GM12878 (cell line): ENCODE data around the gene LITAF. TPM values are rescaled to one million over a fixed set of nuclear protein-coding genes. Genes with fewer than 3 reads are reported as not detected.

Source experiments
- ATAC-seq: fragments of 200-7000 bp; cut with Tn5 transposase; 3 replicates; pipeline ENCODE4 v1.9.1; 2020; ENCODE audit warnings: mild to moderate bottlenecking, moderate library complexity
- BruUV-seq: library from RNA; stranded (reverse); fragments of 400-500 nt; replicated peaks from 2 replicates; lab custom pipeline; 2021; lab: Mats Ljungman, UMichigan
- CTCF ChIA-PET: fragments of 300-600 bp; sonication (Branson Sonifier 250); formaldehyde crosslinking; extraction: SDS; loops from one replicate; lab custom pipeline; 2021; ENCODE audit warnings: inconsistent platforms; lab: Yijun Ruan, JAX
- POLR2A ChIA-PET: fragments of 350-600 bp; formaldehyde crosslinking; extraction: SDS; loops from one replicate; lab custom pipeline; 2021; ENCODE audit warnings: inconsistent platforms; lab: Charles Lee
- RAD21 ChIA-PET: fragments of 300-600 bp; sonication (Branson Sonifier 250); formaldehyde crosslinking; loops from one replicate; lab custom pipeline; 2023; ENCODE audit warnings: antibody characterized with exemption; ENCODE audit not compliant: unreplicated experiment; lab: Charles Lee
- SMC1A ChIA-PET: fragments of 300-600 bp; sonication (Branson Sonifier 250); formaldehyde crosslinking; loops from one replicate; lab custom pipeline; 2023; ENCODE audit not compliant: unreplicated experiment, uncharacterized antibody; lab: Charles Lee
- DNase-seq: peaks from one replicate; pipeline ENCODE4 v3.0.0-alpha.2; 2011; ENCODE audit warnings: low read depth, low spot score
- FAIRE-seq: peaks from 3 replicates; lab custom pipeline; 2011; peaks lifted over from hg19 to GRCh38; lab: Jason Lieb, UNC
- H2AFZ ChIP-seq: 2 replicates; pipeline ENCODE4 v1.6.0; 2011; ENCODE audit warnings: low read depth, low read length, control low read depth; ENCODE audit not compliant: control insufficient read depth
- H3K27ac ChIP-seq: 2 replicates; pipeline ENCODE4 v1.5.1; 2011; ENCODE audit warnings: control low read depth; ENCODE audit not compliant: control insufficient read depth, insufficient read depth
- H3K27me3 ChIP-seq, 2 experiments: replicated peaks in 1 of 2; 2 replicates each; pipeline versions ENCODE4 v1.6.0 to v1.6.1; 2011; ENCODE audit warnings: low read length in 1 of 2; ENCODE audit not compliant: control insufficient read depth in 2 of 2, insufficient read depth in 2 of 2
- H3K36me3 ChIP-seq, 2 experiments: 2 replicates each; pipeline ENCODE4 v1.5.1; 2011; ENCODE audit warnings: low read length in 1 of 2; ENCODE audit not compliant: control insufficient read depth in 2 of 2, insufficient read depth in 2 of 2
- H3K4me1 ChIP-seq: 2 replicates; pipeline ENCODE4 v1.6.1; 2011; ENCODE audit warnings: mild to moderate bottlenecking, low read length, moderate library complexity, mixed read lengths; ENCODE audit not compliant: control insufficient read depth, insufficient read depth
- H3K4me2 ChIP-seq: 2 replicates; pipeline ENCODE4 v1.6.0; 2011; ENCODE audit warnings: control low read depth; ENCODE audit not compliant: control insufficient read depth, insufficient read depth
- H3K4me3 ChIP-seq: fragments of 200-600 bp; sonication (generic); 2 replicates; pipeline ENCODE4 v1.5.1; 2016
- H3K79me2 ChIP-seq: 2 replicates; pipeline ENCODE4 v1.6.0; 2011; ENCODE audit warnings: low read length; ENCODE audit not compliant: control insufficient read depth, insufficient read depth
- H3K9ac ChIP-seq: 2 replicates; pipeline ENCODE4 v1.8.0; 2011; ENCODE audit warnings: low read length, control low read depth, mixed read lengths; ENCODE audit not compliant: control insufficient read depth, insufficient read depth
- H3K9me3 ChIP-seq: replicated peaks from 3 replicates; pipeline ENCODE4 v1.5.1; 2011; ENCODE audit warnings: mild to moderate bottlenecking, low read length; ENCODE audit not compliant: control insufficient read depth, insufficient read depth
- H4K20me1 ChIP-seq: 2 replicates; pipeline ENCODE4 v1.6.0; 2011; ENCODE audit not compliant: control insufficient read depth, insufficient read depth
- CBFB ChIP-seq: IDR thresholded peaks from 2 replicates; pipeline ENCODE4 v1.6.1; 2016; ENCODE audit warnings: antibody characterized with exemption, low read depth
- EP300 ChIP-seq, 2 experiments: fragments of 150-350 bp in 1 of 2; IDR thresholded peaks; 2 replicates each; pipeline ENCODE4 v1.6.1; 2011 to 2012; ENCODE audit warnings: low read depth in 2 of 2, low read length in 2 of 2, borderline replicate concordance in 1 of 2, improper control_type of control experiment in 1 of 2, inconsistent platforms in 1 of 2; ENCODE audit not compliant: control insufficient read depth in 1 of 2
- ETV6 ChIP-seq, 2 experiments: fragments of 450-650 bp in 1 of 2; IDR thresholded peaks in 1 of 2; conservative IDR thresholded peaks in 1 of 2; 2 replicates each; pipeline ENCODE4 v1.6.1; 2014; ENCODE audit warnings: antibody characterized with exemption in 1 of 2, borderline replicate concordance in 1 of 2, low read depth in 1 of 2, mild to moderate bottlenecking in 1 of 2, moderate library complexity in 1 of 2
- MEF2A ChIP-seq: IDR thresholded peaks from 2 replicates; pipeline ENCODE4 v1.6.1; 2011; ENCODE audit warnings: low read depth, mild to moderate bottlenecking, low read length, moderate library complexity; ENCODE audit not compliant: insufficient read depth
- MEF2B ChIP-seq: fragments of 450-650 bp; IDR thresholded peaks from 2 replicates; pipeline ENCODE4 v1.6.1; 2018; ENCODE audit warnings: mild to moderate bottlenecking, moderate library complexity; ENCODE audit not compliant: partially characterized antibody, poor library complexity, severe bottlenecking
- NFIC ChIP-seq: IDR thresholded peaks from 2 replicates; pipeline ENCODE4 v1.6.1; 2012; ENCODE audit warnings: low read depth, mild to moderate bottlenecking, inconsistent platforms, low read length, moderate library complexity
- RUNX3 ChIP-seq: IDR thresholded peaks from 2 replicates; pipeline ENCODE4 v1.6.1; 2012; ENCODE audit warnings: low read length, inconsistent platforms
- SREBF2 ChIP-seq: IDR thresholded peaks from 2 replicates; pipeline ENCODE4 v1.6.1; 2012; ENCODE audit warnings: mild to moderate bottlenecking, low read length
- WGBS: methylation state at CpG from one replicate; pipeline ENCODE4 v1.1.6; 2016; ENCODE audit warnings: low lambda C conversion rate; ENCODE audit not compliant: insufficient replicate concordance, insufficient coverage; ENCODE audit errors: missing lambda C conversion rate; 5-methylcytosine and 5-hydroxymethylcytosine counted together
- in situ Hi-C: fragments of 300-500 bp; cut with MboI; formaldehyde crosslinking; loops from 9 replicates; pipeline ENCODE4 v1.14.3; 2018; ENCODE audit warnings: mixed read lengths
- intact Hi-C: fragments of 100-400 bp; cut with micrococcal nuclease; formaldehyde crosslinking; loops from one replicate; pipeline ENCODE4 v1.14.2; 2022; ENCODE audit not compliant: unreplicated experiment
- polyA plus RNA-seq, 11 experiments: library from polyadenylated mRNA; depleted of rRNA in 4 of 11; unstranded in 6 of 11; stranded (reverse) in 5 of 11; fragments of >200 nt; fragmentation: Nextera tagmentation in 4 of 11; fragmentation: Illumina TruSeq in 1 of 11; extraction: Ambion mirVana in 4 of 11; extraction: Trizol in 1 of 11; gene quantifications; 1 replicate in 1 of 11; 2 replicates in 10 of 11; pipeline versions ENCODE4 v1.2.1 to v1.2.3, GENCODE V29; 2011 to 2016; ENCODE audit warnings: inconsistent platforms in 2 of 11, missing spikeins in 2 of 11, low read depth in 1 of 11
- total RNA-seq, 4 experiments: library from RNA; depleted of rRNA in 3 of 4; stranded (reverse); fragments of >200 nt in 3 of 4; fragmentation: Illumina TruSeq in 1 of 4; extraction: Trizol in 1 of 4; gene quantifications; 2 replicates each; pipeline versions ENCODE4 v1.2.1 to v1.2.3, GENCODE V29; 2013 to 2021
- TF ChIP-seq, protein P1 (sequence below): fragments of 450-650 bp; IDR thresholded peaks from 2 replicates; pipeline ENCODE4 v1.6.1; 2017; ENCODE audit warnings: mild to moderate bottlenecking, moderate library complexity
- TF ChIP-seq, protein P2 (sequence below): fragments of 450-650 bp; IDR thresholded peaks from 2 replicates; pipeline ENCODE4 v1.6.1; 2016; ENCODE audit warnings: mild to moderate bottlenecking

LITAF gene
- total and polyA plus RNA-seq, 10 of the 15 experiments (the other 5 are each of a cell fraction or from before 2014, with no cell fraction given): 99.2 to 211 (median 147) TPM

DNA sequence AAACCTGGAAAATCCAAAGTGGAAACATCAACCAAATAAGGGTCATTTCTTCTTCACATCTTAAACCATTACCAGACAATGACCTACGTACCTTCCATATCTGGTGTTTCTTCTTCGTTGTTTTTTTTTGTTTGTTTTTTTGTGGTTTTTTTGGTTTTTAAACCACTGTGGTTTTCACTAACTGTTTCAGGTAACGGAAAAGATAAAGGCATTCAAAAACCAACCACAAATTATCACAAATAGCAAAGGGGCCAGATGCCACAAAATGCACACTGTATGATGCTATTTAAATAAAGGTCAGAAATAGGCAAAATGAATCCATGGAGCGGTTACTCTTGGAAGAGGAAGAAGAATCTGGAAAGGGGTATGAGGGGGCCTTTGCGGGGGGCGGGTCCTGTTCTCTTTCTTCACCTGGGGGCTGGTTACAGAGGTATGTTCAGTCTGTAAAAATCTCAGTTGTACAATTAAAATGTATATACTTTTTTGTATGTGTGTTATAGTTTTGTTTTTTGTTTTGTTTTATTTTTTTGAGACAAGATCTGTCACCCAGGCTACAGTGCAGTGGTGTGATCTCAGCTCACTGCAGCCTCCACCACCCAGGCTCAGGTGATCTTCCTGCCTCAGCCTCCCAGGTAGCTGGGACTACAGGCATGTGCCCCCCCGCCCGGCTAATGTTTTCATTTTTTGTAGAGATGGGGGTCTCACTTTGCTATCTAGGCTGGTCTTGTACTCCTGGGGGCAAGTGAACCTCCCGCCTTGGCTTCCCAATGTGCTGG lies 29.6 kb downstream of the LITAF start:
- DNase-seq (no peak), FAIRE-seq (no peak), ATAC-seq (peak; percentile 40; the same call in 1 of the 3 replicates)
- no peak overlapping the region for H3K4me2 ChIP-seq
- peaks cover 29% of the 10 kb centered on the region for H3K79me2 ChIP-seq
- 60% methylated on average over 9 of the region's 9 CpGs for WGBS
- no TSS peak for BruUV-seq
- H3K36me3 ChIP-seq: peaks cover 28 to 32% of the 10 kb centered on the region in 2 experiments
- H3K27me3 ChIP-seq: no peaks in the 10 kb centered on the region
- POLR2A ChIA-PET: no interaction called here
- H3K9ac ChIP-seq: no peak overlapping the region; the same call in 1 of the 2 replicates
- H3K9me3 ChIP-seq: peaks cover 5% of the 10 kb centered on the region; the same call in 2 of the 3 replicates
- H2AFZ ChIP-seq: no peak overlapping the region
- H4K20me1 ChIP-seq: peaks cover 6% of the 10 kb centered on the region; the same call in 1 of the 2 replicates
- CTCF ChIA-PET: no interaction called here
- H3K4me1 ChIP-seq: peaks cover 8% of the 10 kb centered on the region
- in situ Hi-C loops: no loop called here
- RAD21 ChIA-PET: no interaction called here
- no peak overlapping the region for H3K4me3 ChIP-seq
- SMC1A ChIA-PET: interaction anchor here (0.6 to 1.1 kb wide), 2 partner anchors 23 to 618 kb away, joined by 3 read pairs; no protein-coding TSS in a partner anchor
- TF ChIP-seq CBFB: 0 out of 2 replicates have a peak, but pooled peaks have one; percentile 64
- TF ChIP-seq, protein P1, sequence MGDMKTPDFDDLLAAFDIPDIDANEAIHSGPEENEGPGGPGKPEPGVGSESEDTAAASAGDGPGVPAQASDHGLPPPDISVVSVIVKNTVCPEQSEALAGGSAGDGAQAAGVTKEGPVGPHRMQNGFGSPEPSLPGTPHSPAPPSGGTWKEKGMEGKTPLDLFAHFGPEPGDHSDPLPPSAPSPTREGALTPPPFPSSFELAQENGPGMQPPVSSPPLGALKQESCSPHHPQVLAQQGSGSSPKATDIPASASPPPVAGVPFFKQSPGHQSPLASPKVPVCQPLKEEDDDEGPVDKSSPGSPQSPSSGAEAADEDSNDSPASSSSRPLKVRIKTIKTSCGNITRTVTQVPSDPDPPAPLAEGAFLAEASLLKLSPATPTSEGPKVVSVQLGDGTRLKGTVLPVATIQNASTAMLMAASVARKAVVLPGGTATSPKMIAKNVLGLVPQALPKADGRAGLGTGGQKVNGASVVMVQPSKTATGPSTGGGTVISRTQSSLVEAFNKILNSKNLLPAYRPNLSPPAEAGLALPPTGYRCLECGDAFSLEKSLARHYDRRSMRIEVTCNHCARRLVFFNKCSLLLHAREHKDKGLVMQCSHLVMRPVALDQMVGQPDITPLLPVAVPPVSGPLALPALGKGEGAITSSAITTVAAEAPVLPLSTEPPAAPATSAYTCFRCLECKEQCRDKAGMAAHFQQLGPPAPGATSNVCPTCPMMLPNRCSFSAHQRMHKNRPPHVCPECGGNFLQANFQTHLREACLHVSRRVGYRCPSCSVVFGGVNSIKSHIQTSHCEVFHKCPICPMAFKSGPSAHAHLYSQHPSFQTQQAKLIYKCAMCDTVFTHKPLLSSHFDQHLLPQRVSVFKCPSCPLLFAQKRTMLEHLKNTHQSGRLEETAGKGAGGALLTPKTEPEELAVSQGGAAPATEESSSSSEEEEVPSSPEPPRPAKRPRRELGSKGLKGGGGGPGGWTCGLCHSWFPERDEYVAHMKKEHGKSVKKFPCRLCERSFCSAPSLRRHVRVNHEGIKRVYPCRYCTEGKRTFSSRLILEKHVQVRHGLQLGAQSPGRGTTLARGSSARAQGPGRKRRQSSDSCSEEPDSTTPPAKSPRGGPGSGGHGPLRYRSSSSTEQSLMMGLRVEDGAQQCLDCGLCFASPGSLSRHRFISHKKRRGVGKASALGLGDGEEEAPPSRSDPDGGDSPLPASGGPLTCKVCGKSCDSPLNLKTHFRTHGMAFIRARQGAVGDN: no peak
- no peak for TF ChIP-seq SREBF2
- 0 out of 2 replicates have a peak, but pooled peaks have one; percentile 20 for TF ChIP-seq MEF2A
- 0 out of 2 replicates have a peak, but pooled peaks have one; percentile 32 for TF ChIP-seq NFIC
- TF ChIP-seq MEF2B: peak; percentile 14
- no peak for TF ChIP-seq ETV6 (conservative IDR thresholded peaks at IDR 0.05 in 1 of 2, IDR thresholded peaks at IDR 0.05 in 1 of 2; ENCODE audit: borderline replicate concordance in 1 of 2, low read depth in 1 of 2)
- peak; percentile 96 for TF ChIP-seq RUNX3
- TF ChIP-seq EP300 (IDR thresholded peaks at IDR 0.05; ENCODE audit: borderline replicate concordance in 1 of 2, control insufficient read depth in 1 of 2, low read depth in 2 of 2, low read length in 2 of 2): peak in 1 of 2 experiments; percentile 27; a peak in 2 of 4 replicates
- TF ChIP-seq, protein P2, sequence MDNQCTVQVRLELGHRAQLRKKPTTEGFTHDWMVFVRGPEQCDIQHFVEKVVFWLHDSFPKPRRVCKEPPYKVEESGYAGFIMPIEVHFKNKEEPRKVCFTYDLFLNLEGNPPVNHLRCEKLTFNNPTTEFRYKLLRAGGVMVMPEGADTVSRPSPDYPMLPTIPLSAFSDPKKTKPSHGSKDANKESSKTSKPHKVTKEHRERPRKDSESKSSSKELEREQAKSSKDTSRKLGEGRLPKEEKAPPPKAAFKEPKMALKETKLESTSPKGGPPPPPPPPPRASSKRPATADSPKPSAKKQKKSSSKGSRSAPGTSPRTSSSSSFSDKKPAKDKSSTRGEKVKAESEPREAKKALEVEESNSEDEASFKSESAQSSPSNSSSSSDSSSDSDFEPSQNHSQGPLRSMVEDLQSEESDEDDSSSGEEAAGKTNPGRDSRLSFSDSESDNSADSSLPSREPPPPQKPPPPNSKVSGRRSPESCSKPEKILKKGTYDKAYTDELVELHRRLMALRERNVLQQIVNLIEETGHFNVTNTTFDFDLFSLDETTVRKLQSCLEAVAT: peak; percentile 40; the same call in 1 of the 2 replicates
- intact Hi-C loops: no loop called here
- no peak overlapping the region for H3K27ac ChIP-seq
